SIG-M5 treated with dmso at 0.1 percent for 504 hours (cell line): Measurements from ENCODE around the gene MRPL36.
"Not testable (repeated sequence)": the region's sequence is repeated elsewhere in the genome, so short reads cannot be mapped to it uniquely, and the experiment has no call there.

Experiments used
- DNase-seq: peaks from one replicate; lab custom pipeline; 2025; ENCODE audit not compliant: unreplicated experiment; lab: John Stamatoyannopoulos, UW

MRPL36 gene

GRCh38 chr5:1799602-1800471 lies at the start of gene MRPL36:
Gene MRPL36, minus strand, starts transcription at chr5:1799837. Its CDS starts 902 bp downstream, at chr5:1798935.
- peak; percentile 82 for DNase-seq

- DNase-seq: no peak
Observed at GRCh38 chr5:1847611-1848010, 48.0 kb upstream of the MRPL36 start.

GRCh38 chr5:1847056-1847455 lies 47.4 kb upstream of the MRPL36 start:
- no peak for DNase-seq

GRCh38 chr5:1846583-1846982 lies 46.9 kb upstream of the MRPL36 start:
- DNase-seq: no peak

- DNase-seq: no peak
Observed at GRCh38 chr5:1845696-1846095, 46.1 kb upstream of the MRPL36 start.

GRCh38 chr5:1844708-1845436 lies 45.2 kb upstream of the MRPL36 start:
- no peak for DNase-seq

GRCh38 chr5:1843761-1844160 lies 44.1 kb upstream of the MRPL36 start:
- DNase-seq: not testable (repeated sequence)

- DNase-seq: peak; percentile 25
Observed at GRCh38 chr5:1842004-1842819, 42.6 kb upstream of the MRPL36 start.

- no peak for DNase-seq
Observed at GRCh38 chr5:1840741-1841521, 41.3 kb upstream of the MRPL36 start.

- DNase-seq: no peak
Observed at GRCh38 chr5:1840071-1840547, 40.5 kb upstream of the MRPL36 start.

GRCh38 chr5:1838013-1838412 lies 38.4 kb upstream of the MRPL36 start:
- no peak for DNase-seq

GRCh38 chr5:1836891-1837880 lies 37.5 kb upstream of the MRPL36 start:
- no peak for DNase-seq

- no peak for DNase-seq
Observed at GRCh38 chr5:1836176-1836890, 36.7 kb upstream of the MRPL36 start.

GRCh38 chr5:1835431-1835830 lies 35.8 kb upstream of the MRPL36 start:
- DNase-seq: no peak

GRCh38 chr5:1834721-1835429 lies 35.2 kb upstream of the MRPL36 start:
- DNase-seq: no peak

- DNase-seq: no peak
Observed at GRCh38 chr5:1834022-1834551, 34.5 kb upstream of the MRPL36 start.

GRCh38 chr5:1833264-1834021 lies 33.8 kb upstream of the MRPL36 start:
- no peak for DNase-seq
